Testis (tissue), 3 donors: ENCODE data around the gene HEXD. TPM values are rescaled to one million over a fixed set of nuclear protein-coding genes. Genes with fewer than 3 reads are reported as not detected.
"Not testable (repeated sequence)": the region's sequence is repeated elsewhere in the genome, so short reads cannot be mapped to it uniquely, and the experiment has no call there.

Experiments
- DNase-seq: peaks from one replicate; pipeline ENCODE4 v3.0.0-alpha.2; 2019
- H3K27ac ChIP-seq, 2 donors: fragments of 200-600 bp; sonication (generic); one replicate each; pipeline ENCODE4 v1.5.1; 2019
- H3K27me3 ChIP-seq: fragments of 200-600 bp; sonication (generic); one replicate; pipeline ENCODE4 v1.5.1; 2019
- H3K36me3 ChIP-seq: fragments of 200-600 bp; sonication (generic); one replicate; pipeline ENCODE4 v1.5.1; 2017; ENCODE audit warnings: low read depth; ENCODE audit errors: missing control alignments
- H3K4me1 ChIP-seq: fragments of 200-600 bp; sonication (generic); one replicate; pipeline ENCODE4 v1.5.1; 2019
- H3K4me3 ChIP-seq, 2 donors: fragments of 200-600 bp; sonication (generic); one replicate each; pipeline ENCODE4 v1.5.1; 2017 to 2019
- H3K9me3 ChIP-seq: fragments of 200-600 bp; sonication (generic); one replicate; pipeline ENCODE4 v1.5.1; 2017
- CTCF ChIP-seq, 3 experiments: fragments of 450-650 bp in 2 of 3; fragments of 200-600 bp in 1 of 3; sonication (generic) in 1 of 3; IDR thresholded peaks; one replicate each; pipeline ENCODE4 v1.5.1; 2016 to 2019; ENCODE audit warnings: antibody characterized with exemption in 3 of 3, mild to moderate bottlenecking in 2 of 3, moderate library complexity in 1 of 3
- POLR2A ChIP-seq: fragments of 450-650 bp; IDR thresholded peaks from one replicate; pipeline ENCODE4 v1.6.1; 2017; ENCODE audit warnings: antibody characterized with exemption, mild to moderate bottlenecking, moderate library complexity
- WGBS, 2 donors: methylation state at CpG; one replicate each; pipeline ENCODE4 v1.1.5; 2018; 5-methylcytosine and 5-hydroxymethylcytosine counted together
- intact Hi-C: fragments of 100-400 bp; cut with DNase I; formaldehyde crosslinking; loops from one replicate; pipeline ENCODE4 v1.15.1; 2023; ENCODE audit warnings: low total_unique reads
- polyA plus RNA-seq: library from polyadenylated mRNA; stranded (reverse); fragments of 350-450 nt; fragmentation: Illumina TruSeq; extraction: RNeasy Lipid Tissue Mini Kit (QIAGEN cat#74804); gene quantifications from one replicate; pipeline ENCODE4 v1.2.3, GENCODE V29; 2014; ENCODE audit warnings: low read depth, low replicate concordance; ENCODE audit not compliant: insufficient read depth
- total RNA-seq, 2 donors: library from RNA; depleted of rRNA; stranded (reverse); fragments of >200 nt; gene quantifications; one replicate each; pipeline ENCODE4 v1.2.3, GENCODE V29; 2016

The HEXD gene
- total and polyA plus RNA-seq, 3 donors from 2014 or later: 24.4 to 95.3 (median 90.9) TPM

GRCh38 chr17:82457929-82458178 lies 39.7 kb downstream of the HEXD start:
- peak overlapping the region; percentile 82 to 96 for H3K4me3 ChIP-seq
- DNase-seq: no peak
- 0 to 2% methylated on average over 8 of the region's 8 CpGs for WGBS, 2 donors
- intact Hi-C loops: no loop called here
- H3K27ac ChIP-seq: peak overlapping the region; percentile 100
- no peaks in the 10 kb centered on the region for H3K9me3 ChIP-seq
- peaks cover 33% of the 10 kb centered on the region for H3K4me1 ChIP-seq
- no peaks in the 10 kb centered on the region for H3K27me3 ChIP-seq
- H3K36me3 ChIP-seq: no peaks in the 10 kb centered on the region
- TF ChIP-seq CTCF (IDR thresholded peaks at IDR 0.05): no peak

- H3K27me3 ChIP-seq: no peaks in the 10 kb centered on the region
- H3K27ac ChIP-seq: peak within 1 kb of the TSS; percentile 100
- TF ChIP-seq CTCF (IDR thresholded peaks at IDR 0.05): no peak
- TF ChIP-seq POLR2A: peak; percentile 80
- DNase-seq: peak; percentile 99
- peak within 1 kb of the TSS; percentile 82 to 96 for H3K4me3 ChIP-seq
- 0% methylated on average over 8 to 52 of the region's 85 CpGs for WGBS, 2 donors
- no peaks in the 10 kb centered on the region for H3K36me3 ChIP-seq
- no peaks in the 10 kb centered on the region for H3K9me3 ChIP-seq
- peaks cover 33% of the 10 kb centered on the region for H3K4me1 ChIP-seq
- intact Hi-C loops: no loop called here
Measured at GRCh38 chr17:82458179-82458884, 40.2 kb downstream of the HEXD start, which contains the start of gene NARF. Gene NARF, plus strand, starts transcription at chr17:82458741. Its CDS starts 63 bp downstream, at chr17:82458804.

- TF ChIP-seq POLR2A (no peak), CTCF (IDR thresholded peaks at IDR 0.05) (no peak)
- H3K4me1 ChIP-seq: peaks cover 33% of the 10 kb centered on the region
- peak overlapping the region; percentile 100 for H3K27ac ChIP-seq
- H3K4me3 ChIP-seq: peak overlapping the region; percentile 82 to 96
- H3K9me3 ChIP-seq: no peaks in the 10 kb centered on the region
- DNase-seq: no peak
- intact Hi-C loops: no loop called here
- H3K27me3 ChIP-seq: no peaks in the 10 kb centered on the region
- H3K36me3 ChIP-seq: no peaks in the 10 kb centered on the region
- WGBS, 2 donors: 1 to 2% methylated on average over 24 to 55 of the region's 62 CpGs
Measured at GRCh38 chr17:82458885-82459424, 40.8 kb downstream of the HEXD start.

GRCh38 chr17:82459936-82460335 lies 41.8 kb downstream of the HEXD start:
- H3K27ac ChIP-seq, DNase-seq, H3K27me3 ChIP-seq, H3K36me3 ChIP-seq, H3K9me3 ChIP-seq, H3K4me3 ChIP-seq, intact Hi-C loops: not testable (repeated sequence)
- H3K4me1 ChIP-seq: peaks cover 33% of the 10 kb centered on the region
- WGBS, 2 donors: 68 to 84% methylated on average over 8 to 9 of the region's 9 CpGs

- Histone ChIP-seq H3K4me3 (no peak overlapping the region), H3K9me3 (no peaks in the 10 kb centered on the region), H3K4me1 (peaks cover 19% of the 10 kb centered on the region), H3K36me3 (peaks cover 3% of the 10 kb centered on the region), H3K27ac (no peak overlapping the region), H3K27me3 (no peaks in the 10 kb centered on the region)
- DNase-seq: no peak
- TF ChIP-seq CTCF (IDR thresholded peaks at IDR 0.05) (no peak), POLR2A (no peak)
- WGBS, 2 donors: 67 to 69% methylated on average over 7 to 10 of the region's 10 CpGs
- intact Hi-C loops: no loop called here
Measured at GRCh38 chr17:82461827-82462524, 43.8 kb downstream of the HEXD start.
